Measurements from ENCODE around the gene EPHA4. TPM values are rescaled to one million over a fixed set of nuclear protein-coding genes. Genes with fewer than 3 reads are reported as not detected.
A peak's percentile ranks its signal among the peaks of the same experiment; 100 is the strongest.

Gene EPHA4
- polyA plus RNA-seq, 2 donors: 4.5 to 6.0 TPM

DNA sequence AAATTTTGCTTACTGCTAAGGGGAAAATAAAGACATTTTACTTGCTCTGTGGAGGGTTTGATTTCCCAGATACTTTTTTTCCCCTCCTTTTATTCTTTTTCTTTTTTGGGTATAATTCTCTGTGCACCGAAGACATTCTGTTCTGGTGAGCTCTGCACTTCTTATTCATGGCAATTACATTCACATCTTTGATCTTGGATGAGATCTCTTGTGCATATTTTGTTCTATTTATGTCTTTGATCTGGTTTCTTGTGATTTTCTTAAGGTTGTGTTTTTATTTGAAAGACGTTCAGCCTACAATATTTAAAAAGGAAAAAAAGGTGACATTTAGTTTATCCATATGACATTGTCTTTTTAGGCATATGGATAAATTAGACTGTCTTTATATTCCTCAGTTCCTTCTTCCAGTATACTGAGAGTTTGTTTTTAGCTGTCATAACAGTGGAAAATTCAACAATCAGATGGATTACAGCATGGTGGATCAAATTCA lies 33.7 kb upstream of the EPHA4 start:
- Histone ChIP-seq H3K9me3 (ENCODE audit: control insufficient read depth in 2 of 2, insufficient read depth in 1 of 2, low read depth in 1 of 2, low read length in 1 of 2) (no peaks in the 10 kb centered on the region), H3K4me3 (ENCODE audit: low read depth in 1 of 2, low read length in 2 of 2) (no peak overlapping the region), H3K4me1 (ENCODE audit: control insufficient read depth in 2 of 2, insufficient read depth in 2 of 2, low read length in 1 of 2) (no peaks in the 10 kb centered on the region), H3K27me3 (ENCODE audit: control insufficient read depth in 1 of 2, insufficient read depth in 2 of 2, low read length in 2 of 2) (no peaks in the 10 kb centered on the region), H3K36me3 (ENCODE audit: control insufficient read depth in 2 of 2, insufficient read depth in 2 of 2, low read length in 1 of 2) (no peaks in the 10 kb centered on the region), H3K27ac (ENCODE audit: low read depth in 2 of 2, low read length in 1 of 2) (no peak overlapping the region)
- WGBS, 2 donors: 44 to 58% methylated on average over 2 of the region's 2 CpGs

DNA sequence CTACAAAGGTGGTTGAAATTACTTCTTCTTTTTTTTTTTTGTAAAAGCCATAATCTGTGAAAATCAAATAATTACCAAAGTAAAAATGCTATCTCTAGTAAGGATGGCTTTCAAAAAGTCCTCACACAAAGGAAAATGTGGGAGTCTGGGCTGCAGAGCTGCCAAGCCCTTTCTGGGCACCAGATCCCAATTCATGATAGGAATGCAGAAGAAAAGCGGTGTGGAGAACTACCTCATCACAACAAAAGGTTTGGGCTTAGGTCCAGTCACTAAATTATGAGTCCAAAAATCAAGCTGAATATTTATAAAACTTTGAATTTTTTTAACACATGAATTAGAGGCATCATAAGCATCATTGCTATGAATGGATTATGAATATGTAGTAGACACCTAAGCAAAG lies 30.8 kb upstream of the EPHA4 start:
- 53 to 54% methylated on average over 1 of the region's 1 CpG for WGBS, 2 donors
- Histone ChIP-seq H3K27ac (ENCODE audit: low read depth in 2 of 2, low read length in 1 of 2) (no peak overlapping the region), H3K27me3 (ENCODE audit: control insufficient read depth in 1 of 2, insufficient read depth in 2 of 2, low read length in 2 of 2) (no peaks in the 10 kb centered on the region), H3K4me3 (ENCODE audit: low read depth in 1 of 2, low read length in 2 of 2) (no peak overlapping the region), H3K9me3 (ENCODE audit: control insufficient read depth in 2 of 2, insufficient read depth in 1 of 2, low read depth in 1 of 2, low read length in 1 of 2) (no peaks in the 10 kb centered on the region), H3K36me3 (ENCODE audit: control insufficient read depth in 2 of 2, insufficient read depth in 2 of 2, low read length in 1 of 2) (no peaks in the 10 kb centered on the region), H3K4me1 (ENCODE audit: control insufficient read depth in 2 of 2, insufficient read depth in 2 of 2, low read length in 1 of 2) (no peaks in the 10 kb centered on the region)

DNA sequence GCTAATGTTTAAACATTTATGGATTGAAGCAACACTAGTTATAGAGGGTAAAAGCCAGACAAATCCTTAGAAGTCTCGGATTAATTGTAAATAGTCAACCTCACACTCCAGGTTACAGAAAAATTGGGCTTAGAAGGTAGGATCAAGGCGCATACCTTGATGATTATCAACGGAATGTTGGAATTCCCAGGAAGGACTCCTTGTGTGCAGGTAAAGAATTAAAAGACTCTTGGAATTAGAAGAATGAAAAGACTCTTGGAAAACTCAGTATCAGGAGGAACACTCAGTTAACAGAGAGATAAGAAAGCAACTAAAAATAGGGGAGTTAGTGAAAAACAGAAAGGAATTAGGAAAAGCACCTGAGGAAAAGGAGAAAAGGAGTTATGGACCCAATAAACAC lies 29.3 kb upstream of the EPHA4 start:
- no peaks in the 10 kb centered on the region for H3K36me3 ChIP-seq (ENCODE audit: control insufficient read depth in 2 of 2, insufficient read depth in 2 of 2, low read length in 1 of 2)
- no peak overlapping the region for H3K4me3 ChIP-seq (ENCODE audit: low read depth in 1 of 2, low read length in 2 of 2)
- no peaks in the 10 kb centered on the region for H3K4me1 ChIP-seq (ENCODE audit: control insufficient read depth in 2 of 2, insufficient read depth in 2 of 2, low read length in 1 of 2)
- H3K27ac ChIP-seq (ENCODE audit: low read depth in 2 of 2, low read length in 1 of 2): no peak overlapping the region
- H3K9me3 ChIP-seq (ENCODE audit: control insufficient read depth in 2 of 2, insufficient read depth in 1 of 2, low read depth in 1 of 2, low read length in 1 of 2): no peaks in the 10 kb centered on the region
- no peaks in the 10 kb centered on the region for H3K27me3 ChIP-seq (ENCODE audit: control insufficient read depth in 1 of 2, insufficient read depth in 2 of 2, low read length in 2 of 2)
- WGBS, 2 donors: 72 to 81% methylated on average over 3 of the region's 3 CpGs

GRCh38 chr2:221600388-221600787 lies 28.3 kb upstream of the EPHA4 start:
- no peak overlapping the region for H3K4me3 ChIP-seq (ENCODE audit: low read depth in 1 of 2, low read length in 2 of 2)
- no peaks in the 10 kb centered on the region for H3K27me3 ChIP-seq (ENCODE audit: control insufficient read depth in 1 of 2, insufficient read depth in 2 of 2, low read length in 2 of 2)
- H3K4me1 ChIP-seq (ENCODE audit: control insufficient read depth in 2 of 2, insufficient read depth in 2 of 2, low read length in 1 of 2): no peaks in the 10 kb centered on the region
- WGBS, 2 donors: 88 to 92% methylated on average over 5 of the region's 5 CpGs
- H3K9me3 ChIP-seq (ENCODE audit: control insufficient read depth in 2 of 2, insufficient read depth in 1 of 2, low read depth in 1 of 2, low read length in 1 of 2): no peaks in the 10 kb centered on the region
- H3K36me3 ChIP-seq (ENCODE audit: control insufficient read depth in 2 of 2, insufficient read depth in 2 of 2, low read length in 1 of 2): no peaks in the 10 kb centered on the region
- H3K27ac ChIP-seq (ENCODE audit: low read depth in 2 of 2, low read length in 1 of 2): no peak overlapping the region

DNA sequence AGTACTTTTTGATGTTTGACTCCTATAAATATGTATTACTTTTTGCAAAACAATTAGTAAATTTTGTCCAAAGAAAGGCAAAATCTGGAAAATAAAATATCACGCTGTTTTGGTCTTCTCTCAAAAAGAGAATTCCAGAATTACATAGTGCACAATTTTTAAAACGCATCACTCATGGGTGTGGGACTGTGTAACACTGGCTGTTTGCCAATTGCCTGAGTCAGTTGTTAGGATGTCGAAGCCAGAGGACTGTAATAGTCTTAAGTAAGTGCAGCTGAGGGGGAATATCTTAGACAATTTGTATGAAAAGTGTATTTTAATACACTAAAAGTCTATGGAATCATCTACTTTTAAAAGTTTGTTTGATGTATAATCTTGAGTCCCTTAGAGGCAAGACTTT lies 24.1 kb upstream of the EPHA4 start:
- 44 to 61% methylated on average over 3 of the region's 3 CpGs for WGBS, 2 donors
- Histone ChIP-seq H3K9me3 (ENCODE audit: control insufficient read depth in 2 of 2, insufficient read depth in 1 of 2, low read depth in 1 of 2, low read length in 1 of 2) (no peaks in the 10 kb centered on the region), H3K4me3 (ENCODE audit: low read depth in 1 of 2, low read length in 2 of 2) (no peak overlapping the region), H3K27me3 (ENCODE audit: control insufficient read depth in 1 of 2, insufficient read depth in 2 of 2, low read length in 2 of 2) (no peaks in the 10 kb centered on the region), H3K27ac (ENCODE audit: low read depth in 2 of 2, low read length in 1 of 2) (no peak overlapping the region), H3K4me1 (ENCODE audit: control insufficient read depth in 2 of 2, insufficient read depth in 2 of 2, low read length in 1 of 2) (no peaks in the 10 kb centered on the region), H3K36me3 (ENCODE audit: control insufficient read depth in 2 of 2, insufficient read depth in 2 of 2, low read length in 1 of 2) (no peaks in the 10 kb centered on the region)

DNA sequence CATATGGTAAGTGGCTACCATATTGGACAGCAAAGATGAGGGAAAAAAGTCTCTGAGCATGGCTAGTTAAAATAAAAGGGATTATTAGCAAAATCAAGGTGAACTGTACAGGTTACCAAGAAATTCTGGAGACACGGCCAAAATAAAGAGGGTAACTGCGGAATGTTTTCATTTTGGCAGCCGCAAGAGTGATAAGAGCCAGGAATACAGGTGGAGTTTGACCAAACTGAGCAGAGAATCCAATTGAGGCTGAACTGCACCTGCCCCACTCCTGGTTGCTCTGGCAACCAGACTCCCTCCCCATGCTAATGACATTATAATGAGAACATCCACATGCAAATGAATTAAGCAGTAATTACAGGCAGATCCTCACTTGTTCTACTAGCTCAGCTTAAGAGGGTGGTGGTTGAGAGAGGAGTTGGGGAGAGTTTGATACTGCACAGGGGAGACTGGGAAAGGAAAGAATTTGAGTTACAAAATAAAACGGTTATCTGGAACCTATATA lies 18.8 kb upstream of the EPHA4 start:
- H3K4me1 ChIP-seq (ENCODE audit: control insufficient read depth in 2 of 2, insufficient read depth in 2 of 2, low read length in 1 of 2): no peaks in the 10 kb centered on the region
- WGBS, 2 donors: 58 to 68% methylated on average over 4 of the region's 4 CpGs
- no peaks in the 10 kb centered on the region for H3K36me3 ChIP-seq (ENCODE audit: control insufficient read depth in 2 of 2, insufficient read depth in 2 of 2, low read length in 1 of 2)
- H3K27me3 ChIP-seq (ENCODE audit: control insufficient read depth in 1 of 2, insufficient read depth in 2 of 2, low read length in 2 of 2): no peaks in the 10 kb centered on the region
- H3K9me3 ChIP-seq (ENCODE audit: control insufficient read depth in 2 of 2, insufficient read depth in 1 of 2, low read depth in 1 of 2, low read length in 1 of 2): no peaks in the 10 kb centered on the region
- H3K4me3 ChIP-seq (ENCODE audit: low read depth in 1 of 2, low read length in 2 of 2): no peak overlapping the region
- no peak overlapping the region for H3K27ac ChIP-seq (ENCODE audit: low read depth in 2 of 2, low read length in 1 of 2)

- 57 to 59% methylated on average over 4 of the region's 4 CpGs for WGBS, 2 donors
- Histone ChIP-seq H3K27me3 (ENCODE audit: control insufficient read depth in 1 of 2, insufficient read depth in 2 of 2, low read length in 2 of 2) (no peaks in the 10 kb centered on the region), H3K36me3 (ENCODE audit: control insufficient read depth in 2 of 2, insufficient read depth in 2 of 2, low read length in 1 of 2) (no peaks in the 10 kb centered on the region), H3K9me3 (ENCODE audit: control insufficient read depth in 2 of 2, insufficient read depth in 1 of 2, low read depth in 1 of 2, low read length in 1 of 2) (no peaks in the 10 kb centered on the region), H3K4me1 (ENCODE audit: control insufficient read depth in 2 of 2, insufficient read depth in 2 of 2, low read length in 1 of 2) (no peaks in the 10 kb centered on the region), H3K4me3 (ENCODE audit: low read depth in 1 of 2, low read length in 2 of 2) (no peak overlapping the region), H3K27ac (ENCODE audit: low read depth in 2 of 2, low read length in 1 of 2) (no peak overlapping the region)
Observed at GRCh38 chr2:221589696-221590095, 17.6 kb upstream of the EPHA4 start.

GRCh38 chr2:221588306-221588985 lies 16.3 kb upstream of the EPHA4 start:
- Histone ChIP-seq H3K4me1 (ENCODE audit: control insufficient read depth in 2 of 2, insufficient read depth in 2 of 2, low read length in 1 of 2) (no peaks in the 10 kb centered on the region), H3K27me3 (ENCODE audit: control insufficient read depth in 1 of 2, insufficient read depth in 2 of 2, low read length in 2 of 2) (no peaks in the 10 kb centered on the region), H3K36me3 (ENCODE audit: control insufficient read depth in 2 of 2, insufficient read depth in 2 of 2, low read length in 1 of 2) (no peaks in the 10 kb centered on the region), H3K9me3 (ENCODE audit: control insufficient read depth in 2 of 2, insufficient read depth in 1 of 2, low read depth in 1 of 2, low read length in 1 of 2) (no peaks in the 10 kb centered on the region), H3K27ac (ENCODE audit: low read depth in 2 of 2, low read length in 1 of 2) (no peak overlapping the region), H3K4me3 (ENCODE audit: low read depth in 1 of 2, low read length in 2 of 2) (no peak overlapping the region)
- WGBS, 2 donors: 71 to 84% methylated on average over 10 of the region's 10 CpGs

- H3K27ac ChIP-seq (ENCODE audit: low read depth in 2 of 2, low read length in 1 of 2): no peak overlapping the region
- WGBS, 2 donors: 82 to 88% methylated on average over 1 of the region's 1 CpG
- H3K27me3 ChIP-seq (ENCODE audit: control insufficient read depth in 1 of 2, insufficient read depth in 2 of 2, low read length in 2 of 2): no peaks in the 10 kb centered on the region
- no peaks in the 10 kb centered on the region for H3K9me3 ChIP-seq (ENCODE audit: control insufficient read depth in 2 of 2, insufficient read depth in 1 of 2, low read depth in 1 of 2, low read length in 1 of 2)
- H3K4me1 ChIP-seq (ENCODE audit: control insufficient read depth in 2 of 2, insufficient read depth in 2 of 2, low read length in 1 of 2): no peaks in the 10 kb centered on the region
- H3K36me3 ChIP-seq (ENCODE audit: control insufficient read depth in 2 of 2, insufficient read depth in 2 of 2, low read length in 1 of 2): no peaks in the 10 kb centered on the region
- no peak overlapping the region for H3K4me3 ChIP-seq (ENCODE audit: low read depth in 1 of 2, low read length in 2 of 2)
Observed at GRCh38 chr2:221581986-221582385, 9.9 kb upstream of the EPHA4 start.

- 14 to 21% methylated on average over 7 of the region's 7 CpGs for WGBS, 2 donors
- Histone ChIP-seq H3K4me1 (ENCODE audit: control insufficient read depth in 2 of 2, insufficient read depth in 2 of 2, low read length in 1 of 2) (peaks cover 0 to 6% of the 10 kb centered on the region in 2 donors), H3K27ac (ENCODE audit: low read depth in 2 of 2, low read length in 1 of 2) (no peak overlapping the region), H3K4me3 (ENCODE audit: low read depth in 1 of 2, low read length in 2 of 2) (peak overlapping the region in 1 of 2 donors; percentile 82), H3K27me3 (ENCODE audit: control insufficient read depth in 1 of 2, insufficient read depth in 2 of 2, low read length in 2 of 2) (peaks cover 0 to 3% of the 10 kb centered on the region in 2 donors), H3K36me3 (ENCODE audit: control insufficient read depth in 2 of 2, insufficient read depth in 2 of 2, low read length in 1 of 2) (no peaks in the 10 kb centered on the region), H3K9me3 (ENCODE audit: control insufficient read depth in 2 of 2, insufficient read depth in 1 of 2, low read depth in 1 of 2, low read length in 1 of 2) (no peaks in the 10 kb centered on the region)
Observed at GRCh38 chr2:221574231-221574570, 2.1 kb upstream of the EPHA4 start.
